Esophagus muscularis mucosa (tissue), 2 donors: ENCODE data around the gene CBX6.

ENCODE experiments used
- EP300 ChIP-seq: sonication (generic); formaldehyde crosslinking; IDR thresholded peaks from one replicate; pipeline ENCODE4 v1.6.1; 2017; ENCODE audit warnings: antibody characterized with exemption
- POLR2A ChIP-seq: fragments of 450-650 bp; IDR thresholded peaks from one replicate; pipeline ENCODE4 v1.6.1; 2017; ENCODE audit warnings: antibody characterized with exemption, moderate library complexity, mild to moderate bottlenecking, low read depth

GRCh38 chr22:38853196-38853651 is 18.8 kb downstream of the CBX6 start:
- TF ChIP-seq POLR2A (no peak), EP300 (no peak)
